SK-N-MC (cell line): ENCODE results near the gene TECPR1.
"Not testable (repeated sequence)": the region's sequence is repeated elsewhere in the genome, so short reads cannot be mapped to it uniquely, and the experiment has no call there.

ENCODE experiments used
- EZH2 ChIP-seq: fragments of 200-600 bp; sonication (generic); IDR thresholded peaks from one replicate; pipeline ENCODE4 v1.6.1; 2017; ENCODE audit warnings: antibody characterized with exemption
- POLR2AphosphoS5 ChIP-seq: IDR thresholded peaks from 2 replicates; pipeline ENCODE4 v1.6.1; 2012; ENCODE audit warnings: mild to moderate bottlenecking, low read depth, low read length, borderline replicate concordance

GRCh38 chr7:98219382-98219781 lies 32.6 kb downstream of the TECPR1 start:
- not testable (repeated sequence) for TF ChIP-seq EZH2, POLR2AphosphoS5
